Sigmoid colon (tissue), 7 donors: ENCODE measurements around the gene XPNPEP1. TPM values are rescaled to one million over a fixed set of nuclear protein-coding genes. Genes with fewer than 3 reads are reported as not detected.
A peak's percentile ranks its signal among the peaks of the same experiment; 100 is the strongest.

Source experiments
- DNase-seq: peaks from one replicate; pipeline ENCODE4 v3.0.0-alpha.2; 2019
- H3K27ac ChIP-seq, 4 donors: fragments of 200-600 bp; sonication (generic); one replicate each; pipeline ENCODE4 v1.5.1; 2016 to 2019; ENCODE audit warnings: mild to moderate bottlenecking in 1 of 4
- H3K27me3 ChIP-seq, 3 donors: fragments of 200-600 bp; sonication (generic); one replicate each; pipeline ENCODE4 v1.5.1; 2019; ENCODE audit warnings: mild to moderate bottlenecking in 1 of 3
- H3K36me3 ChIP-seq, 4 donors: fragments of 200-600 bp; sonication (generic); one replicate each; pipeline ENCODE4 v1.5.1; 2016 to 2019
- H3K4me1 ChIP-seq, 4 donors: fragments of 200-600 bp; sonication (generic); one replicate each; pipeline ENCODE4 v1.5.1; 2017 to 2019
- H3K4me3 ChIP-seq, 4 donors: fragments of 200-600 bp; sonication (generic); one replicate each; pipeline ENCODE4 v1.5.1; 2017 to 2019; ENCODE audit warnings: mild to moderate bottlenecking in 2 of 4, moderate library complexity in 1 of 4
- H3K9me3 ChIP-seq, 4 donors: fragments of 200-600 bp in 3 of 4; sonication (generic) in 3 of 4; one replicate each; pipeline versions ENCODE4 v1.5.1 to v1.6.1; 2013 to 2019
- CTCF ChIP-seq, 4 experiments: fragments of 450-650 bp in 3 of 4; fragments of 200-600 bp in 1 of 4; IDR thresholded peaks; one replicate each; pipeline ENCODE4 v1.5.1; 2016 to 2019; ENCODE audit warnings: antibody characterized with exemption in 4 of 4, mild to moderate bottlenecking in 3 of 4, moderate library complexity in 2 of 4
- EP300 ChIP-seq, 4 donors: sonication (generic); formaldehyde crosslinking; IDR thresholded peaks; one replicate each; pipeline ENCODE4 v1.6.1; 2017; ENCODE audit warnings: antibody characterized with exemption in 4 of 4
- POLR2A ChIP-seq, 2 donors: fragments of 450-650 bp; IDR thresholded peaks; one replicate each; pipeline ENCODE4 v1.6.1; 2016; ENCODE audit warnings: antibody characterized with exemption in 2 of 2, mild to moderate bottlenecking in 2 of 2, moderate library complexity in 2 of 2
- POLR2AphosphoS5 ChIP-seq, 4 donors: sonication (generic); formaldehyde crosslinking; IDR thresholded peaks; one replicate each; pipeline ENCODE4 v1.6.1; 2017; ENCODE audit warnings: antibody characterized with exemption in 4 of 4
- WGBS, 2 donors: extraction: QIAGEN DNeasy Blood & Tissue Kit; methylation state at CpG; one replicate each; pipeline ENCODE4 v1.1.7; 2013; 5-methylcytosine and 5-hydroxymethylcytosine counted together
- intact Hi-C: fragments of 100-400 bp; cut with DNase I; formaldehyde crosslinking; loops from one replicate; pipeline ENCODE4 v1.15.1; 2023
- polyA plus RNA-seq, 3 donors: library from polyadenylated mRNA; stranded (reverse); fragments of 200-250 nt; gene quantifications; one replicate each; pipeline ENCODE4 v1.2.3, GENCODE V29; 2013
- total RNA-seq, 4 donors: library from RNA; depleted of rRNA; stranded (reverse); fragments of >200 nt; gene quantifications; one replicate each; pipeline ENCODE4 v1.1.0, GENCODE V29; 2016
- donor health status: healthy with polysubstance abuse.
- donor health status: Bipolar disorder and iron deficiency.
- donor health status: healthy.

Gene XPNPEP1
- total and polyA plus RNA-seq, 7 donors, result 37.5 to 59.1 (median 55.6) TPM

- Histone ChIP-seq H3K4me3 (peak overlapping the region in 2 of 4 donors; percentile 1 to 10), H3K36me3 (peaks cover 15 to 55% (median 35%) of the 10 kb centered on the region in 4 donors), H3K9me3 (no peaks in the 10 kb centered on the region), H3K27ac (peak overlapping the region; percentile 23 to 55 (median 52)), H3K27me3 (no peaks in the 10 kb centered on the region), H3K4me1 (peaks cover 0 to 12% (median 8%) of the 10 kb centered on the region in 4 donors)
- TF ChIP-seq CTCF (IDR thresholded peaks at IDR 0.05) (peak; percentile 80 to 96 (median 93)), POLR2A (IDR thresholded peaks at IDR 0.05) (no peak)
- DNase-seq, result peak; percentile 89
- intact Hi-C loops, result loop anchor here (2.0 to 5.0 kb wide), 5 partner anchors 38 to 393 kb away; partner anchors contain the start of genes ADD3 and XPNPEP1
- 32 to 38% methylated on average over 17 of the region's 17 CpGs for WGBS, 2 donors
Measured at GRCh38 chr10:109883859-109884771, 39.2 kb downstream of the XPNPEP1 start.

GRCh38 chr10:109882251-109883057 is 40.9 kb downstream of the XPNPEP1 start:
- H3K36me3 ChIP-seq, result peaks cover 15 to 53% (median 31%) of the 10 kb centered on the region in 4 donors
- intact Hi-C loops, result loop anchor here (5.0 kb wide), 4 partner anchors 40 to 395 kb away; partner anchors contain the start of gene XPNPEP1
- TF ChIP-seq POLR2AphosphoS5 (IDR thresholded peaks at IDR 0.05) (no peak), EP300 (IDR thresholded peaks at IDR 0.05) (no peak), CTCF (IDR thresholded peaks at IDR 0.05) (no peak), POLR2A (IDR thresholded peaks at IDR 0.05) (no peak)
- peaks cover 0 to 12% (median 8%) of the 10 kb centered on the region in 4 donors for H3K4me1 ChIP-seq
- no peak overlapping the region for H3K4me3 ChIP-seq
- WGBS, 2 donors, result 98% methylated on average over 8 of the region's 8 CpGs
- no peak for DNase-seq
- H3K27me3 ChIP-seq, result no peaks in the 10 kb centered on the region
- H3K9me3 ChIP-seq, result no peaks in the 10 kb centered on the region
- H3K27ac ChIP-seq, result no peak overlapping the region

DNA sequence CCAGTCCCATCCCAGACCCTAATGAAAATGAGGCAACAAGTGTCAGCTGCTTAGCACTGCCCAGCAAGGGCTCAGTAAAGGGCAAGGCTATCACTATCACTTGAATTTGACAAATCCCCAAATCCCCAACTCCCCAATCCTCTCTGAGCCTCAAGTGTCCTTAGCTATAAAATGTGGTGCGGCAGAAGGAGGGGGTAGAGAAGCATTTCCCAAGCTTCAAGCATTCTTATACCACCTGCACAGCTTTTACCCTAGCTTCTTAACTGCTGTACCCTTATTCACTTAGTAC is 41.6 kb downstream of the XPNPEP1 start:
- intact Hi-C loops, result loop anchor here (5.0 kb wide), 4 partner anchors 41 to 396 kb away; partner anchors contain the start of gene XPNPEP1
- WGBS, 2 donors, result 94 to 95% methylated on average over 1 of the region's 1 CpG
- H3K27ac ChIP-seq, result no peak overlapping the region
- H3K36me3 ChIP-seq, result peaks cover 15 to 59% (median 33%) of the 10 kb centered on the region in 4 donors
- no peak overlapping the region for H3K4me3 ChIP-seq
- no peaks in the 10 kb centered on the region for H3K27me3 ChIP-seq
- H3K4me1 ChIP-seq, result peaks cover 0 to 11% (median 9%) of the 10 kb centered on the region in 4 donors
- DNase-seq, result no peak
- no peaks in the 10 kb centered on the region for H3K9me3 ChIP-seq
- TF ChIP-seq POLR2AphosphoS5 (IDR thresholded peaks at IDR 0.05), result no peak
- no peak for TF ChIP-seq EP300 (IDR thresholded peaks at IDR 0.05)
- no peak for TF ChIP-seq POLR2A (IDR thresholded peaks at IDR 0.05)

- 86 to 91% methylated on average over 8 of the region's 8 CpGs for WGBS, 2 donors
- TF ChIP-seq POLR2AphosphoS5 (IDR thresholded peaks at IDR 0.05) (no peak), POLR2A (IDR thresholded peaks at IDR 0.05) (no peak), EP300 (IDR thresholded peaks at IDR 0.05) (no peak), CTCF (IDR thresholded peaks at IDR 0.05) (no peak)
- Histone ChIP-seq H3K27ac (no peak overlapping the region), H3K4me3 (no peak overlapping the region), H3K9me3 (no peaks in the 10 kb centered on the region), H3K27me3 (no peaks in the 10 kb centered on the region), H3K4me1 (peaks cover 0 to 17% (median 15%) of the 10 kb centered on the region in 4 donors), H3K36me3 (peaks cover 15 to 54% (median 33%) of the 10 kb centered on the region in 4 donors)
- DNase-seq, result no peak
- intact Hi-C loops, result loop anchor here (5.0 kb wide), 4 partner anchors 41 to 396 kb away; partner anchors contain the start of gene XPNPEP1
Measured at GRCh38 chr10:109880886-109881768, 42.2 kb downstream of the XPNPEP1 start.
